ENCODE measurements around the gene ABL2.

ABL2 gene

GRCh38 chr1:179195376-179195775 is 34.1 kb downstream of the ABL2 start:
- no peak for DNase-seq (ENCODE audit: extremely low read depth, insufficient read length)
- no peak for TF ChIP-seq CTCF (IDR thresholded peaks at IDR 0.05; ENCODE audit: insufficient read depth, low read length, poor library complexity, severe bottlenecking)
- Histone ChIP-seq H3K4me3 (replicated peaks; ENCODE audit: low read depth, low read length) (no peak overlapping the region), H3K27me3 (replicated peaks; ENCODE audit: control insufficient read depth, insufficient read depth, low read length) (no peaks in the 10 kb centered on the region), H3K36me3 (ENCODE audit: control insufficient read depth, insufficient read depth, low read length) (no peaks in the 10 kb centered on the region)

- DNase-seq (ENCODE audit: extremely low read depth, insufficient read length), result no peak
- no peak overlapping the region for H3K4me3 ChIP-seq (replicated peaks; ENCODE audit: low read depth, low read length)
- H3K27me3 ChIP-seq (replicated peaks; ENCODE audit: control insufficient read depth, insufficient read depth, low read length), result no peaks in the 10 kb centered on the region
- H3K36me3 ChIP-seq (ENCODE audit: control insufficient read depth, insufficient read depth, low read length), result no peaks in the 10 kb centered on the region
- TF ChIP-seq CTCF (IDR thresholded peaks at IDR 0.05; ENCODE audit: insufficient read depth, low read length, poor library complexity, severe bottlenecking), result no peak
Measured at GRCh38 chr1:179194068-179194537, 35.4 kb downstream of the ABL2 start.

GRCh38 chr1:179190861-179191260 is 38.6 kb downstream of the ABL2 start:
- Histone ChIP-seq H3K4me3 (replicated peaks; ENCODE audit: low read depth, low read length) (no peak overlapping the region), H3K27me3 (replicated peaks; ENCODE audit: control insufficient read depth, insufficient read depth, low read length) (no peaks in the 10 kb centered on the region), H3K36me3 (ENCODE audit: control insufficient read depth, insufficient read depth, low read length) (no peaks in the 10 kb centered on the region)
- TF ChIP-seq CTCF (IDR thresholded peaks at IDR 0.05; ENCODE audit: insufficient read depth, low read length, poor library complexity, severe bottlenecking), result no peak
- DNase-seq (ENCODE audit: extremely low read depth, insufficient read length), result no peak

- Histone ChIP-seq H3K4me3 (replicated peaks; ENCODE audit: low read depth, low read length) (no peak overlapping the region), H3K27me3 (replicated peaks; ENCODE audit: control insufficient read depth, insufficient read depth, low read length) (no peaks in the 10 kb centered on the region), H3K36me3 (ENCODE audit: control insufficient read depth, insufficient read depth, low read length) (no peaks in the 10 kb centered on the region)
- no peak for DNase-seq (ENCODE audit: extremely low read depth, insufficient read length)
- no peak for TF ChIP-seq CTCF (IDR thresholded peaks at IDR 0.05; ENCODE audit: insufficient read depth, low read length, poor library complexity, severe bottlenecking)
Measured at GRCh38 chr1:179187735-179188471, 41.6 kb downstream of the ABL2 start.

- DNase-seq (ENCODE audit: extremely low read depth, insufficient read length), result no peak
- no peak for TF ChIP-seq CTCF (IDR thresholded peaks at IDR 0.05; ENCODE audit: insufficient read depth, low read length, poor library complexity, severe bottlenecking)
- no peak overlapping the region for H3K4me3 ChIP-seq (replicated peaks; ENCODE audit: low read depth, low read length)
- H3K36me3 ChIP-seq (ENCODE audit: control insufficient read depth, insufficient read depth, low read length), result no peaks in the 10 kb centered on the region
- no peaks in the 10 kb centered on the region for H3K27me3 ChIP-seq (replicated peaks; ENCODE audit: control insufficient read depth, insufficient read depth, low read length)
Measured at GRCh38 chr1:179187043-179187442, 42.4 kb downstream of the ABL2 start.

Data from GM06990 (cell line).